K562 (cell line): ENCODE data around the gene PLXDC1. TPM values are rescaled to one million over a fixed set of nuclear protein-coding genes. Genes with fewer than 3 reads are reported as not detected.

Source experiments
- ATAC-seq: fragments of 200-7000 bp; cut with Tn5 transposase; 3 replicates; pipeline ENCODE4 v1.9.1; 2020; ENCODE audit warnings: moderate library complexity
- BruUV-seq: library from RNA; stranded (reverse); fragments of 400-500 nt; replicated peaks from 2 replicates; lab custom pipeline; 2021; lab: Mats Ljungman, UMichigan
- CTCF ChIA-PET: fragments of 300-600 bp; formaldehyde crosslinking; extraction: SDS; loops from one replicate; lab custom pipeline; 2021; ENCODE audit warnings: low intra/inter-chr PET ratio; lab: Yijun Ruan, JAX
- POLR2A ChIA-PET: fragments of 300-600, 350-650 bp; sonication (Branson Sonifier 250); formaldehyde crosslinking; extraction: SDS; loops from one replicate; lab custom pipeline; 2021; ENCODE audit warnings: antibody characterized with exemption, inconsistent platforms; lab: Yijun Ruan, JAX
- DNase-seq, 4 experiments: peaks; one replicate each; pipeline versions ENCODE4 v3.0.0 to v3.0.0-alpha.2; 2011 to 2018; ENCODE audit warnings: low spot score in 3 of 4, mixed read lengths in 3 of 4; ENCODE audit errors: extremely low read depth in 1 of 4
- FAIRE-seq: peaks from 2 replicates; lab custom pipeline; 2011; peaks lifted over from hg19 to GRCh38; lab: Jason Lieb, UNC
- H2AFZ ChIP-seq: 2 replicates; pipeline ENCODE4 v1.6.0; 2011; ENCODE audit warnings: low read depth, low read length, control low read depth, inconsistent platforms
- H3K27ac ChIP-seq: fragments of 200-600 bp; 3 replicates; pipeline ENCODE4 v1.8.0; 2011; ENCODE audit warnings: low read depth, mild to moderate bottlenecking, control low read depth, inconsistent platforms, low read length, moderate library complexity, mixed read lengths; ENCODE audit errors: extremely low read depth
- H3K27me3 ChIP-seq, 2 experiments: fragments of 300-600 bp in 1 of 2; 2 replicates in 1 of 2; 3 replicates in 1 of 2; pipeline versions ENCODE4 v1.6.0 to v1.8.0; 2011; ENCODE audit warnings: inconsistent platforms in 2 of 2, low read length in 2 of 2, mild to moderate bottlenecking in 1 of 2, mixed read lengths in 1 of 2, moderate library complexity in 1 of 2; ENCODE audit not compliant: control insufficient read depth in 2 of 2, insufficient read depth in 2 of 2
- H3K36me3 ChIP-seq: fragments of 300-600 bp; 3 replicates; pipeline ENCODE4 v1.8.0; 2011; ENCODE audit warnings: mild to moderate bottlenecking, low read length, inconsistent platforms; ENCODE audit not compliant: control insufficient read depth, insufficient read depth
- H3K4me1 ChIP-seq, 2 experiments: fragments of 200-600 bp in 1 of 2; replicated peaks in 1 of 2; 2 replicates in 1 of 2; 3 replicates in 1 of 2; pipeline versions ENCODE4 v1.5.1 to v1.8.0; 2011; ENCODE audit warnings: inconsistent platforms in 2 of 2, low read length in 2 of 2, mild to moderate bottlenecking in 1 of 2, mixed read lengths in 1 of 2, moderate library complexity in 1 of 2; ENCODE audit not compliant: control insufficient read depth in 2 of 2, insufficient read depth in 2 of 2
- H3K4me2 ChIP-seq: 2 replicates; pipeline ENCODE4 v1.6.1; 2011; ENCODE audit warnings: low read length, control low read depth, inconsistent platforms, mixed read lengths; ENCODE audit not compliant: insufficient read depth
- H3K4me3 ChIP-seq: fragments of 200-600 bp; sonication (generic), shearing (Covaris generic); 2 replicates; pipeline ENCODE4 v1.5.1; 2016; ENCODE audit warnings: control low read depth, inconsistent platforms
- H3K79me2 ChIP-seq: fragments of 200-600 bp; 3 replicates; pipeline ENCODE4 v1.8.0; 2011; ENCODE audit warnings: low read length, inconsistent platforms; ENCODE audit not compliant: control insufficient read depth, insufficient read depth
- H3K9ac ChIP-seq, 2 experiments: 2 replicates each; pipeline versions ENCODE4 v1.6.0 to v1.6.1; 2011; ENCODE audit warnings: low read depth in 2 of 2, low read length in 2 of 2, control low read depth in 1 of 2, inconsistent platforms in 1 of 2, mild to moderate bottlenecking in 1 of 2, mixed read lengths in 1 of 2; ENCODE audit not compliant: insufficient read depth in 1 of 2
- H3K9me1 ChIP-seq: one replicate; pipeline ENCODE4 v1.6.0; 2011; ENCODE audit warnings: inconsistent platforms, mild to moderate bottlenecking, low read length, moderate library complexity; ENCODE audit not compliant: control insufficient read depth, insufficient read depth
- H3K9me3 ChIP-seq: replicated peaks from 2 replicates; pipeline ENCODE4 v1.5.1; 2011; ENCODE audit warnings: low read depth, low read length, inconsistent platforms; ENCODE audit not compliant: control insufficient read depth, insufficient read depth
- H4K20me1 ChIP-seq: replicated peaks from 2 replicates; pipeline ENCODE4 v1.6.1; 2011; ENCODE audit warnings: low read length, inconsistent platforms, mixed read lengths; ENCODE audit not compliant: control insufficient read depth, insufficient read depth
- BHLHE40 ChIP-seq: IDR thresholded peaks from 2 replicates; pipeline ENCODE4 v1.6.1; 2011; ENCODE audit warnings: low read length, improper control_type of control experiment
- ELF1 ChIP-seq: fragments of 200-800 bp; sonication (Bioruptor generic); IDR thresholded peaks from 2 replicates; pipeline ENCODE4 v1.6.1; 2016; ENCODE audit warnings: missing genetic modification characterization, missing compliant biosample characterization
- EZH2 ChIP-seq: IDR thresholded peaks from 2 replicates; pipeline ENCODE4 v1.6.1; 2012; ENCODE audit warnings: low read depth, mild to moderate bottlenecking, inconsistent platforms, low read length, borderline replicate concordance
- FOXK2 ChIP-seq, 2 experiments: fragments of 450-650 bp; IDR thresholded peaks in 1 of 2; conservative IDR thresholded peaks in 1 of 2; 2 replicates each; pipeline ENCODE4 v1.6.1; 2016; ENCODE audit warnings: low read depth in 2 of 2, mild to moderate bottlenecking in 1 of 2
- GATA2 ChIP-seq: sonication (generic); formaldehyde crosslinking; IDR thresholded peaks from 2 replicates; pipeline ENCODE4 v1.4.0; 2020; ENCODE audit warnings: mild to moderate bottlenecking, missing genetic modification reagents
- NCOA2 ChIP-seq, 2 experiments: fragments of 450-650 bp; IDR thresholded peaks; 2 replicates each; pipeline ENCODE4 v1.6.1; 2018; ENCODE audit warnings: mild to moderate bottlenecking in 2 of 2, moderate library complexity in 1 of 2; ENCODE audit not compliant: partially characterized antibody in 2 of 2
- NFATC3 ChIP-seq: fragments of 450-650 bp; IDR thresholded peaks from 2 replicates; pipeline ENCODE4 v1.6.1; 2017; ENCODE audit warnings: mild to moderate bottlenecking
- NR1H2 ChIP-seq: sonication (generic); formaldehyde crosslinking; IDR thresholded peaks from 2 replicates; pipeline ENCODE4 v1.4.0; 2020; ENCODE audit warnings: mild to moderate bottlenecking, missing genetic modification reagents
- RUNX1 ChIP-seq: sonication (generic); IDR thresholded peaks from 2 replicates; pipeline ENCODE4 v1.6.1; 2016; ENCODE audit warnings: antibody characterized with exemption, low read depth
- SRSF7 ChIP-seq: fragments of 200-400 bp; formaldehyde crosslinking; optimal IDR thresholded peaks from 2 replicates; pipeline ENCODE3; 2017; ENCODE audit warnings: mild to moderate bottlenecking, low read depth, low read length
- USF1 ChIP-seq: sonication (generic); formaldehyde crosslinking; IDR thresholded peaks from 2 replicates; pipeline ENCODE4 v1.9.0; 2022; ENCODE audit warnings: mild to moderate bottlenecking, missing genetic modification reagents
- ZBTB17 ChIP-seq: fragments of 450-650 bp; formaldehyde crosslinking; IDR thresholded peaks from 2 replicates; pipeline ENCODE4 v1.4.0; 2020; ENCODE audit warnings: mild to moderate bottlenecking
- ZNF444 ChIP-seq: fragments of 250-450 bp; sonication (Bioruptor Pico); IDR thresholded peaks from 2 replicates; pipeline ENCODE4 v1.4.0; 2020; ENCODE audit warnings: mild to moderate bottlenecking, moderate library complexity
- ZNF592 ChIP-seq: fragments of 450-650 bp; IDR thresholded peaks from 2 replicates; pipeline ENCODE4 v1.6.1; 2017; ENCODE audit warnings: antibody characterized with exemption, mild to moderate bottlenecking
- WGBS: fragments of 100-300 bp; shearing (Covaris generic); methylation state at CpG from one replicate; pipeline ENCODE4 v1.1.6; 2016; ENCODE audit warnings: low coverage, mixed read lengths; ENCODE audit not compliant: insufficient coverage; ENCODE audit errors: missing lambda C conversion rate; 5-methylcytosine and 5-hydroxymethylcytosine counted together
- in situ Hi-C: fragments of 300-500 bp; cut with MboI; formaldehyde crosslinking; loops from 4 replicates; pipeline ENCODE4 v1.15.0; 2018; ENCODE audit warnings: inconsistent platforms, mixed read lengths
- intact Hi-C: fragments of 100-400 bp; cut with micrococcal nuclease; formaldehyde crosslinking; loops from 2 replicates; pipeline ENCODE4 v1.14.2; 2022
- polyA plus RNA-seq, 8 experiments: library from polyadenylated mRNA; depleted of rRNA in 4 of 8; stranded (reverse) in 5 of 8; unstranded in 3 of 8; fragments of >200 nt; fragmentation: Nextera tagmentation in 2 of 8; fragmentation: Illumina TruSeq in 1 of 8; extraction: Ambion mirVana in 2 of 8; extraction: Trizol in 1 of 8; gene quantifications; 2 replicates each; pipeline versions ENCODE4 v1.2.1 to v1.2.3, GENCODE V29; 2011 to 2014; ENCODE audit warnings: inconsistent platforms in 1 of 8, missing spikeins in 1 of 8
- total RNA-seq, 7 experiments: library from RNA; depleted of rRNA in 6 of 7; stranded (reverse); fragments of >200 nt in 6 of 7; fragmentation: Illumina TruSeq in 2 of 7; extraction: Trizol in 2 of 7; gene quantifications; 2 replicates each; pipeline versions ENCODE4 v1.2.1 to v1.2.3, GENCODE V29; 2011 to 2021; ENCODE audit warnings: low replicate concordance in 1 of 7

PLXDC1 gene
- total and polyA plus RNA-seq, 9 of the 15 experiments (the other 6 are each of a cell fraction or from before 2014, with no cell fraction given), result not detected

DNA sequence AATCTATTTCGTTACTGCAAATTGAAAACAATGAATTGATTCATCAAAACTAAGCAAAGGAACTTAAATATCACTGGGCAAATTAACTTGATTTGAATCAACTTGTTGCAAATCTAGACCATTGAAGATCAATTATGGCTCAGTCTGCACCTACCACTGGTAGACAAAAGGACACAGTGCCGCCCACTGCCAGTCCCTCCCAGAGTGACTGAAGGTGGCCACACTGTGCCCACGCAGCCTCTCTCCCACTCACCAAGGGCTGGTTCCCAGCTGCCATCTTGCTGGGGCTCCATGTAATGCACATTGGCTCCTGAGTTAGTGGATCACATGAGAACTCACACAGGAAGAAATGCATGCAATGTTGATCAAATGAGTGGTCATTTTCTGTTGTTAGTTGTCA is 78.1 kb downstream of the PLXDC1 start:
- H2AFZ ChIP-seq, result no peak overlapping the region
- no peaks in the 10 kb centered on the region for H3K9me3 ChIP-seq
- no peaks in the 10 kb centered on the region for H3K36me3 ChIP-seq
- in situ Hi-C loops, result loop anchor here (5.0 kb wide), 1 partner anchor 91 kb away; no protein-coding TSS in a partner anchor
- no peak for ATAC-seq
- H3K4me3 ChIP-seq, result no peak overlapping the region
- no peaks in the 10 kb centered on the region for H3K9me1 ChIP-seq
- CTCF ChIA-PET, result no interaction called here
- TF ChIP-seq NCOA2 (IDR thresholded peaks at IDR 0.05; ENCODE audit: partially characterized antibody in 2 of 2) (no peak), ELF1 (tag) (no peak), USF1 (CRISPR knock-in tag) (no peak), NFATC3 (no peak), FOXK2 (conservative IDR thresholded peaks at IDR 0.05 in 1 of 2, IDR thresholded peaks at IDR 0.05 in 1 of 2; ENCODE audit: low read depth in 2 of 2) (no peak), ZNF592 (no peak), BHLHE40 (no peak), ZBTB17 (CRISPR knock-in tag) (no peak), SRSF7 (no peak), NR1H2 (CRISPR knock-in tag) (no peak), GATA2 (CRISPR knock-in tag) (no peak), EZH2 (no peak), RUNX1 (no peak), ZNF444 (CRISPR knock-in tag) (no peak)
- TF ChIP-seq, all 486 proteins: peak for 0
- peak; percentile 66 for FAIRE-seq
- H3K4me1 ChIP-seq, result no peaks in the 10 kb centered on the region; a peak in 1 of 5 replicates
- no peaks in the 10 kb centered on the region for H3K79me2 ChIP-seq
- POLR2A ChIA-PET, result no interaction called here
- H3K27ac ChIP-seq, result no peak overlapping the region
- H3K27me3 ChIP-seq, result peaks cover 11 to 36% of the 10 kb centered on the region in 2 experiments; a peak in 4 of 5 replicates
- no TSS peak for BruUV-seq
- 3% methylated on average over 3 of the region's 3 CpGs for WGBS
- H4K20me1 ChIP-seq, result peaks cover 5% of the 10 kb centered on the region; the same call in 1 of the 2 replicates
- no peak for DNase-seq
- H3K9ac ChIP-seq, result no peak overlapping the region
- H3K4me2 ChIP-seq, result no peak overlapping the region
- intact Hi-C loops, result no loop called here
